RWPE2 (cell line): ENCODE measurements around the gene MAT1A.

ENCODE experiments used
- ATAC-seq: fragments of 200-7000 bp; cut with Tn5 transposase; 3 replicates; pipeline ENCODE4 v1.9.1; 2021; ENCODE audit warnings: low read depth
- DNase-seq: peaks from one replicate; pipeline ENCODE4 v3.0.0-alpha.2; 2020; ENCODE audit warnings: low spot score
- H3K27ac ChIP-seq: fragments of 450-650 bp; 2 replicates; pipeline ENCODE4 v1.5.1; 2017; ENCODE audit warnings: mild to moderate bottlenecking; ENCODE audit not compliant: poor library complexity, severe bottlenecking
- H3K27me3 ChIP-seq: fragments of 250-450 bp; sonication (Bioruptor Pico); 2 replicates; pipeline ENCODE4 v1.5.1; 2021; ENCODE audit warnings: mild to moderate bottlenecking, moderate library complexity; ENCODE audit not compliant: insufficient read depth, poor library complexity, severe bottlenecking
- H3K36me3 ChIP-seq: fragments of 250-450 bp; sonication (Bioruptor Pico); 2 replicates; pipeline ENCODE4 v1.5.1; 2020; ENCODE audit warnings: low read depth, mild to moderate bottlenecking, moderate library complexity
- H3K4me1 ChIP-seq: fragments of 250-450 bp; sonication (Bioruptor Pico); 2 replicates; pipeline ENCODE4 v1.5.1; 2021; ENCODE audit warnings: mild to moderate bottlenecking, moderate library complexity; ENCODE audit not compliant: insufficient read depth, poor library complexity, severe bottlenecking
- H3K4me3 ChIP-seq: fragments of 250-450 bp; sonication (Bioruptor Pico); 2 replicates; pipeline ENCODE4 v1.5.1; 2021; ENCODE audit warnings: mild to moderate bottlenecking, moderate library complexity; ENCODE audit not compliant: severe bottlenecking
- H3K9me3 ChIP-seq: fragments of 250-450 bp; sonication (Bioruptor Pico); 2 replicates; pipeline ENCODE4 v1.5.1; 2021; ENCODE audit warnings: mild to moderate bottlenecking, moderate library complexity; ENCODE audit not compliant: severe bottlenecking
- CTCF ChIP-seq: fragments of 450-650 bp; IDR thresholded peaks from one replicate; pipeline ENCODE4 v1.5.1; 2017; ENCODE audit warnings: mild to moderate bottlenecking, moderate library complexity; ENCODE audit not compliant: poor library complexity, severe bottlenecking

The MAT1A gene

DNA sequence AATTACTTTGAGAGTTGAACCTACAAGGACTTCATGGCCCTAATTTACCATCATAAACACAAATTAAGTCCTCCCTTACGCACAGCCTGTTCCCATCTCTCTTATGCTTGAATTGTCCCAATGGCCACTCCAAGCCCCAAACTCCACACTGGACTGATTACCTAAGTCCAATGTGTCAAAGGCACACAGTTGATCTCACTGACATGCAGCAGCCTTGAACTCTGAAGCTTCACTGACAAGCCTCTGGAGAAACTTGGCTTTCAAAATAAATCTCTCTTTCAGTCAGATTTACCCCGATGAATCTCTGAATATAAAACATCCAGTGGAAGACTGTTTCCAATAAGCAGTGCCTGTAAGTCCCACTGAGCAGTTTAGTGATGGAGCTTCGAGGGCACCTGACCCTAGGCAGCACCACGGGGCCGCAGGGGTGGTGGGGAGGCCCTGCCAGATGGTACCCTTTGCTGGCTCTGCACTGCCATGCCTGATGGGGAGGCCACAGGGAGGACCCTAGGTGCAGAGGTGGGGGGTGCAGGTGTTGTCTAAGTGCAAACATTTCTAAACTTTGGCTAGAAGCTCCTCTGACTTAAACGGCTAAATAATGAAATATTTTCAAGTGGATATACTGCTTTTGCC lies 3.3 kb upstream of the MAT1A start:
- Histone ChIP-seq H3K27me3 (no peaks in the 10 kb centered on the region), H3K4me1 (no peaks in the 10 kb centered on the region), H3K36me3 (no peaks in the 10 kb centered on the region), H3K4me3 (no peak overlapping the region), H3K27ac (no peak overlapping the region), H3K9me3 (no peaks in the 10 kb centered on the region)
- ATAC-seq (no peak), DNase-seq (no peak)
- no peak for TF ChIP-seq CTCF

GRCh38 chr10:80290474-80291220 lies 1.2 kb upstream of the MAT1A start:
- ATAC-seq, result no peak

DNA sequence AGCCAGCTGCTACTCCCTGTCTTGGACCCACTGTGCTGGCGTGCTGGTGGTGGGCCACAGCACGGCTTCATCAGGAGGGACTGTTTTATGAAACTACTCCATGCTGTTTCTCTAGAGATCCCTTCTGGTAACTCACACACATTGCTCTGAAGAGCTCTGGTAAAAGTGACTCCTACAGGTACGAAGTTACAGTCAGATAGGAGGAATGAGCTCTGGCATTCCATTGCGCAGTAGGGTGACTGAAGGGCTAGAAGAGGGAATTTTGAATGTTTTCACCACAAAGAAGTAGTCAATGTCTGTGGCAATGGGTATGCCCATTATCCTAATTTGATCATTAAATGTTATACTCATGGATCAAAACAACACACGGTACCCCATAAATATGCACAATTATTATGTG lies 609 bp downstream of the MAT1A start:
- Histone ChIP-seq H3K36me3 (no peaks in the 10 kb centered on the region), H3K27me3 (peaks cover 3% of the 10 kb centered on the region), H3K27ac (no peak overlapping the region), H3K4me1 (no peaks in the 10 kb centered on the region), H3K4me3 (no peak overlapping the region), H3K9me3 (no peaks in the 10 kb centered on the region)
- no peak for DNase-seq
- ATAC-seq, result no peak
- TF ChIP-seq CTCF, result no peak

More at GRCh38 chr10:80290474-80291220, 1.2 kb upstream of the MAT1A start:
- no peaks in the 10 kb centered on the region for H3K4me1 ChIP-seq
- H3K4me3 ChIP-seq, result no peak overlapping the region
- H3K27me3 ChIP-seq, result no peaks in the 10 kb centered on the region
- no peak for TF ChIP-seq CTCF
- H3K9me3 ChIP-seq, result no peaks in the 10 kb centered on the region
- H3K36me3 ChIP-seq, result no peaks in the 10 kb centered on the region
- no peak overlapping the region for H3K27ac ChIP-seq
- DNase-seq, result no peak

DNA sequence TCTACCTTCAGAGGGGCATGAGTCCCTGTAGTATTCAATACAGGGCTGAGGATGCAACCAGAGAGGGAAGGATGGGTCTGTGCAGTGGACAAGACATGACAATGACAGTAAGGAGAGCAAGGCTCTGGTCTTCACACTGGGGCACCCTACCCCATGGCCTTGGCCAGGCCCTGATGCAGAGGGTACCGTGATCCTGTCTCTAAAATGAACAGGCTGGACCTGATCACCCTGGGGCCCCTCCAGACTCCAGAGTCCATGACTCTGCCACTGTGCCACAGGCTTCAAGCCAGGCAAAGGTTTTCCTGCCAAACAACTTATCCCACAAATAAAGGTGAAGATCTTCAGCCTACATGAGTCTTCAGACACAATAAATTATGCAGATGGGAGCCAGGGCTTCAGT lies 4.9 kb downstream of the MAT1A start:
- Histone ChIP-seq H3K4me1 (no peaks in the 10 kb centered on the region), H3K27ac (no peak overlapping the region), H3K36me3 (no peaks in the 10 kb centered on the region), H3K9me3 (no peaks in the 10 kb centered on the region), H3K4me3 (no peak overlapping the region), H3K27me3 (peaks cover 3% of the 10 kb centered on the region)
- TF ChIP-seq CTCF, result no peak
- DNase-seq (no peak), ATAC-seq (no peak)
